HEK293T (cell line): Measurements from ENCODE around the gene SLC41A1.

Experiments used
- ARNT ChIP-seq: fragments of 450-650 bp; IDR thresholded peaks from 2 replicates; pipeline ENCODE4 v1.6.1; 2017; ENCODE audit warnings: mild to moderate bottlenecking
- BHLHE40 ChIP-seq: fragments of 450-650 bp; IDR thresholded peaks from 2 replicates; pipeline ENCODE4 v1.6.1; 2016; ENCODE audit warnings: mild to moderate bottlenecking, moderate library complexity, borderline replicate concordance
- CTBP1 ChIP-seq: fragments of 450-650 bp; IDR thresholded peaks from 2 replicates; pipeline ENCODE4 v1.6.1; 2016; ENCODE audit warnings: borderline replicate concordance
- FOXA1 ChIP-seq: fragments of 450-650 bp; IDR thresholded peaks from 2 replicates; pipeline ENCODE4 v1.6.1; 2016; ENCODE audit warnings: mild to moderate bottlenecking
- FOXK2 ChIP-seq: fragments of 450-650 bp; IDR thresholded peaks from 2 replicates; pipeline ENCODE4 v1.6.1; 2016; ENCODE audit warnings: mild to moderate bottlenecking
- FOXM1 ChIP-seq: fragments of 450-650 bp; IDR thresholded peaks from 2 replicates; pipeline ENCODE4 v1.6.1; 2017; ENCODE audit warnings: mild to moderate bottlenecking, borderline replicate concordance
- HDGF ChIP-seq: fragments of 450-650 bp; IDR thresholded peaks from 2 replicates; pipeline ENCODE4 v1.6.1; 2017; ENCODE audit warnings: antibody characterized with exemption, borderline replicate concordance
- L3MBTL2 ChIP-seq: fragments of 450-650 bp; conservative IDR thresholded peaks from 2 replicates; pipeline ENCODE4 v1.6.1; 2016; ENCODE audit warnings: mild to moderate bottlenecking
- NFRKB ChIP-seq: fragments of 450-650 bp; IDR thresholded peaks from 2 replicates; pipeline ENCODE4 v1.6.1; 2016; ENCODE audit warnings: mild to moderate bottlenecking, moderate library complexity
- PKNOX1 ChIP-seq: fragments of 450-650 bp; IDR thresholded peaks from 2 replicates; pipeline ENCODE4 v1.6.1; 2016
- SP1 ChIP-seq: fragments of 450-650 bp; IDR thresholded peaks from 2 replicates; pipeline ENCODE4 v1.6.1; 2017
- SUZ12 ChIP-seq: fragments of 450-650 bp; IDR thresholded peaks from 2 replicates; pipeline ENCODE4 v1.6.1; 2016; ENCODE audit warnings: mild to moderate bottlenecking
- TARDBP ChIP-seq: fragments of 450-650 bp; IDR thresholded peaks from 2 replicates; pipeline ENCODE4 v1.6.1; 2016

GRCh38 chr1:205774198-205775014 is 38.6 kb downstream of the SLC41A1 start:
- TF ChIP-seq SUZ12 (no peak), TARDBP (no peak), SP1 (no peak), FOXM1 (no peak), BHLHE40 (no peak), FOXA1 (no peak), FOXK2 (no peak), CTBP1 (no peak), PKNOX1 (no peak), NFRKB (no peak), ARNT (no peak), HDGF (no peak), L3MBTL2 (no peak)
